ENCODE measurements around the gene NKX6-1.

Gene NKX6-1

DNA sequence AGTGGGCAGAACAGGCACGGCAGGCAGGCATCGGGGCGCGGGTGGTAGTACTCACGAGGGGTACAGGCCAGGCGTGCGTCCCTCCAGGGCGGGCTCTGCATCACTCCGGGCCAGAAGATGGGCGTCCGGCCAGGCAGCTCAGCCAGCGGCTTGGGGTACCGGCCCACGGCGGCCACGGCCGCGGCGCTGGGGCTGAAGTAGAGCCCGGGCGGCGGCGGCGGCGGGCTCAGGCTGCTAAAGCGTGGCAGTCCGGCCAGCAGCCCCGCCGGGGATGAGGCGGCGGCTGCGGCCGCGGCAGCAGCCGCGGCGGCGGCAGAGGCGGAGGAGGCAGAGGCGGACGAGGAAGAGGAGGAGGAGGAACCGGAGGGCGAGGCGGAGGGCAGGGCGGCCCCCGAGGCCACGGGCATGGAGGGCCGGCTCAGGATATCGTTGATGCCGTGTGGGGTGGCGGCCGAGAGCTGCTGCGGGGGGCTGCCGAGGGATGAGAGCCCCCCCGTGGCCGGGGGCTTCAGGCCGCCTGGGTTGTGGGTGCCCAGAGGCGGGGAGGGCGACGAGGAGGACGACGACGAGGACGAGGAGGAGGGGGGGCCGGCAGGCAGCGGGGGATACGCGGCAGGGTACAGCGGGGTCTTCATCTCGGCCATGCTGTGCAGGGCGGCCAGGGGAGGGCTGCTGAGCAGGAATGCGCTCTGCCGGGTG lies 1.4 kb downstream of the NKX6-1 start:
- Histone ChIP-seq H3K27ac (ENCODE audit: low read length) (no peak overlapping the region), H3K9me3 (ENCODE audit: control insufficient read depth, low read depth, low read length) (no peaks in the 10 kb centered on the region), H3K4me3 (ENCODE audit: low read length) (peak overlapping the region; percentile 68), H3K4me1 (ENCODE audit: control insufficient read depth, low read depth, low read length) (peaks cover 44% of the 10 kb centered on the region), H3K36me3 (ENCODE audit: control insufficient read depth, low read depth, low read length) (no peaks in the 10 kb centered on the region), H3K27me3 (ENCODE audit: control insufficient read depth, insufficient read depth, low read length) (peaks cover 98% of the 10 kb centered on the region), H3K9ac (ENCODE audit: low read length) (no peak overlapping the region)

DNA sequence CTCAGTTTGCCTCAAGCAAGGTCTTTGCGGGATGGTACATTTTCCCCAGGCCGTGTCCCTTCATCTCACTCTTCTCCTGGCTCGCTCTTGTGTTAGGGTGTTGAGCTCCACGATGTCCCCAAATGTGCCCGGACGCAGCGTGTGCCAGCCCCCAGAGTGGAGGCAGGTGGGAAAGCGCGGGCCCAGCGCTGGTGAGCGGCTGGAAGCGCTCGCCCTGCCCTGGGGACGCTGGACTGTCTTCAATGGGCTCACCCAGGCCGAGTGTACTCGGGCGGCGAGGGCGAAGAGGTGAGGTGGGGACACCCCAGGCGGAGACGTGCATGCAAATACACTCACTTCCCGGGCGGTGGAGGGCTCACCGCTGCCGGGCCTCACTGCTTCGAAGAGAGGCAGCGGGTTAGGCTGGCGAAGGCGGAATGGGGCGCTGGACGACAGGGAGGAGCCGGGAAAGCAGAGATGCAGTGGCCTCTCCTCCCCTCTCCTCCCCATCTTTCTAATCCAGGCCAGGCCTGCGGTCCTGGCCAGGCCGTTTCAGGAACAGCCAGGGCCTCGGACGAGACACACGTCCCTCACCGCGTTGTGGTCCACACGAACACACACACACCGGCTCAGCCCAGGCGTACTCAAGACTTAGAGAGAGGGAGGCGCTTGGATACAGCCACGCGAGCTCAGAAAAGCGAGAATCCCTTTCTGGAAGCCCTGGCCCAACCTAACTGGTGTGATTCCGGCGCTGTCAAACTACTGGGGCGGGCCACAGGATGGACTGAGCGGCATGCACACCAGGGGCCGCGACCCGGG lies 2.2 kb downstream of the NKX6-1 start:
- no peak overlapping the region for H3K27ac ChIP-seq (ENCODE audit: low read length)
- H3K9me3 ChIP-seq (ENCODE audit: control insufficient read depth, low read depth, low read length): no peaks in the 10 kb centered on the region
- peaks cover 39% of the 10 kb centered on the region for H3K4me1 ChIP-seq (ENCODE audit: control insufficient read depth, low read depth, low read length)
- H3K9ac ChIP-seq (ENCODE audit: low read length): no peak overlapping the region
- H3K27me3 ChIP-seq (ENCODE audit: control insufficient read depth, insufficient read depth, low read length): peaks cover 98% of the 10 kb centered on the region
- no peaks in the 10 kb centered on the region for H3K36me3 ChIP-seq (ENCODE audit: control insufficient read depth, low read depth, low read length)
- H3K4me3 ChIP-seq (ENCODE audit: low read length): peak overlapping the region; percentile 68

DNA sequence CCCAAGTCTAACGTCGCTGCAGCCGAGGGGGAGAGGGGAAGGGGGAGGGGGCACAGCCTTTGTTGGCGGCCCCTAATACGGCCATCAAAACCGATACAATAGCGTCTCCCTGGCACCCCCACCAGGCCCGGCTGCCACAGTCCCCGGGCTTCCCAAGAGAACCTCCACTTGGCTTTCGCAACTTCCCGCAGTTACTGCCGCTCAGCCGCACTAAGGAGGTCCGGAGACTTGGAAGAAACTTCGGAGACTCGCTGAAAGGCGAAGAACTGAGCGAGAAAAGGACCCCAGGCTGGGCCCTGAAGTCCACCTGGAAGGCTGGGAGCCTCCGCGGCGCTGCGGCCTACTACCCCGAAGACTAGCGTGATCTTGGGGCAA lies 2.8 kb downstream of the NKX6-1 start:
- Histone ChIP-seq H3K36me3 (ENCODE audit: control insufficient read depth, low read depth, low read length) (no peaks in the 10 kb centered on the region), H3K9me3 (ENCODE audit: control insufficient read depth, low read depth, low read length) (no peaks in the 10 kb centered on the region), H3K27me3 (ENCODE audit: control insufficient read depth, insufficient read depth, low read length) (peaks cover 98% of the 10 kb centered on the region), H3K4me1 (ENCODE audit: control insufficient read depth, low read depth, low read length) (peaks cover 35% of the 10 kb centered on the region), H3K4me3 (ENCODE audit: low read length) (peak overlapping the region; percentile 68), H3K9ac (ENCODE audit: low read length) (no peak overlapping the region), H3K27ac (ENCODE audit: low read length) (no peak overlapping the region)

DNA sequence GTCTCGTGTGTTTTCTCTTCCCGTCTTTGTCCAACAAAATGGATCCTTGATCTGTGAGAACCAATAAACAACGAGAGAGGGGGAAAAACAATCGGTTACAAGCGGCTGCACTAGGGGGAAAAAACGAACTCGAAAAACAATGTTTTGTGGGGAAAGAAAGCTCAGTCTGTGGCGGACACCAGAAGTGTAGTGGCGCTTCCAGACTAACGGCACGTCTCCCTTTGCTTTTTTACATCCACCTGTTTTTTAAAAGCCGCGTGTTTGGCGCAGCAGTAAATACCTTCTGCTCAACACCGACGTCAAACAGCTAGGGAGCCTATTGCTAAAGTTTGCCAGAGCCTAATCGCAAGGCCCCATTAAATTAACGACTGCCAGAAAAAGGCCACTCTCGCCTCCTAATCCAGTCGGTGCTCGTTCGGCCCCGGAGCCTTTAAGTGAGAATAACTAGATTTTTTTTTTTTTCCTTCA lies 3.3 kb downstream of the NKX6-1 start:
- Histone ChIP-seq H3K4me1 (ENCODE audit: control insufficient read depth, low read depth, low read length) (peaks cover 35% of the 10 kb centered on the region), H3K27me3 (ENCODE audit: control insufficient read depth, insufficient read depth, low read length) (peaks cover 98% of the 10 kb centered on the region), H3K27ac (ENCODE audit: low read length) (no peak overlapping the region), H3K4me3 (ENCODE audit: low read length) (peak overlapping the region; percentile 68), H3K9ac (ENCODE audit: low read length) (no peak overlapping the region), H3K36me3 (ENCODE audit: control insufficient read depth, low read depth, low read length) (no peaks in the 10 kb centered on the region), H3K9me3 (ENCODE audit: control insufficient read depth, low read depth, low read length) (no peaks in the 10 kb centered on the region)

DNA sequence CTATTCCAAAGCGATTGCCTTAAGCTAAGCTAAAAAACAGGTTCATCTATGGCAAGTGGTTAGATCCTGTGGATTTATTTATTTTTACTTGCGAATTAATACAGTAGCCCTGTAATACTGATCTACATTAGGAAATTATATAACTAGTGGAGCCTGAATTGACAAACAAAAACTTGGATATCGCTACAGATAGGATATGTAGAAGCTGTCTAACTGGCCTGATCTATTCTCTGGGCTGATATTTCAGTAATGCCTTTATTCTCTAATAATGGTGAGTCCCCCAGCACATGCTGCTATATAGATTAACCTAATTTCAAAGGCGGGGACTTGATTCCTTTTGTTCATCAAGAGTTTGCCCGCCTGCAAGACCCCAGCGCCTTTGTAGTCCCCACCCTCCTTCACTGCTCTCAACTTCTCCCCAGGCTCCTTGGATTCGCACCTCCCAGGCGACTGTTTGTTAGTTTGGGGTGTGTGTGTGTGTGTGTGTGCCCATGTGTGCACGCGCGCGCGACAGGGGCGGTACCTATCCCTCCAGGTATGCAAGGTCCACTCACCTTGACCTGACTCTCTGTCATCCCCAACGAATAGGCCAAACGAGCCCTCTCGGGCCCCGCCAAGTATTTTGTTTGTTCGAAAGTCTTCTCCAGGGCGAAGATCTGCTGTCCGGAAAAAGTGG lies 3.8 kb downstream of the NKX6-1 start:
- peaks cover 98% of the 10 kb centered on the region for H3K27me3 ChIP-seq (ENCODE audit: control insufficient read depth, insufficient read depth, low read length)
- peak overlapping the region; percentile 68 for H3K4me3 ChIP-seq (ENCODE audit: low read length)
- H3K9ac ChIP-seq (ENCODE audit: low read length): no peak overlapping the region
- H3K36me3 ChIP-seq (ENCODE audit: control insufficient read depth, low read depth, low read length): no peaks in the 10 kb centered on the region
- H3K4me1 ChIP-seq (ENCODE audit: control insufficient read depth, low read depth, low read length): peaks cover 37% of the 10 kb centered on the region
- H3K27ac ChIP-seq (ENCODE audit: low read length): no peak overlapping the region
- no peaks in the 10 kb centered on the region for H3K9me3 ChIP-seq (ENCODE audit: control insufficient read depth, low read depth, low read length)

DNA sequence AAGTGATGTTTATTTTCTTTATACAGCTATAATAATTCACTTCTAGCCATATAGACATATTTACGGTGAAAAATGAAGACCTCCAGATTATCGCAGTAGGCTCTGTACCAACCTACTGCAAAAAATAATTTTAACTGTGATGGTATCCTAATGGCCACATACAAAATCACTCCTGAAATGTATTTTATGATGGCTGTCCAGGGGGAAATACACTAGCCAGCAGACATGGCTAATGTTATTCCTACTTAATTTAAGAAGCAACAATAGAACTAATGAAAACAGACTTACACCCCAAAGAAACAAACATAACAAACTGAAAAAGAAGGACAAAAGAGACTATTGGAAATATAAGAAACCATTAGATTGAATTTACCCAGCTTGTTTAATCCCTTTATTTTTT lies 4.6 kb downstream of the NKX6-1 start:
- no peaks in the 10 kb centered on the region for H3K36me3 ChIP-seq (ENCODE audit: control insufficient read depth, low read depth, low read length)
- H3K27ac ChIP-seq (ENCODE audit: low read length): no peak overlapping the region
- H3K4me1 ChIP-seq (ENCODE audit: control insufficient read depth, low read depth, low read length): peaks cover 31% of the 10 kb centered on the region
- peaks cover 98% of the 10 kb centered on the region for H3K27me3 ChIP-seq (ENCODE audit: control insufficient read depth, insufficient read depth, low read length)
- H3K9me3 ChIP-seq (ENCODE audit: control insufficient read depth, low read depth, low read length): no peaks in the 10 kb centered on the region
- no peak overlapping the region for H3K9ac ChIP-seq (ENCODE audit: low read length)
- no peak overlapping the region for H3K4me3 ChIP-seq (ENCODE audit: low read length)

GRCh38 chr4:84494076-84494475 lies 5.0 kb downstream of the NKX6-1 start:
- Histone ChIP-seq H3K27me3 (ENCODE audit: control insufficient read depth, insufficient read depth, low read length) (peaks cover 100% of the 10 kb centered on the region), H3K4me3 (ENCODE audit: low read length) (peak overlapping the region; percentile 64), H3K9ac (ENCODE audit: low read length) (peak overlapping the region; percentile 13), H3K36me3 (ENCODE audit: control insufficient read depth, low read depth, low read length) (no peaks in the 10 kb centered on the region), H3K9me3 (ENCODE audit: control insufficient read depth, low read depth, low read length) (no peaks in the 10 kb centered on the region), H3K27ac (ENCODE audit: low read length) (no peak overlapping the region), H3K4me1 (ENCODE audit: control insufficient read depth, low read depth, low read length) (peaks cover 31% of the 10 kb centered on the region)

DNA sequence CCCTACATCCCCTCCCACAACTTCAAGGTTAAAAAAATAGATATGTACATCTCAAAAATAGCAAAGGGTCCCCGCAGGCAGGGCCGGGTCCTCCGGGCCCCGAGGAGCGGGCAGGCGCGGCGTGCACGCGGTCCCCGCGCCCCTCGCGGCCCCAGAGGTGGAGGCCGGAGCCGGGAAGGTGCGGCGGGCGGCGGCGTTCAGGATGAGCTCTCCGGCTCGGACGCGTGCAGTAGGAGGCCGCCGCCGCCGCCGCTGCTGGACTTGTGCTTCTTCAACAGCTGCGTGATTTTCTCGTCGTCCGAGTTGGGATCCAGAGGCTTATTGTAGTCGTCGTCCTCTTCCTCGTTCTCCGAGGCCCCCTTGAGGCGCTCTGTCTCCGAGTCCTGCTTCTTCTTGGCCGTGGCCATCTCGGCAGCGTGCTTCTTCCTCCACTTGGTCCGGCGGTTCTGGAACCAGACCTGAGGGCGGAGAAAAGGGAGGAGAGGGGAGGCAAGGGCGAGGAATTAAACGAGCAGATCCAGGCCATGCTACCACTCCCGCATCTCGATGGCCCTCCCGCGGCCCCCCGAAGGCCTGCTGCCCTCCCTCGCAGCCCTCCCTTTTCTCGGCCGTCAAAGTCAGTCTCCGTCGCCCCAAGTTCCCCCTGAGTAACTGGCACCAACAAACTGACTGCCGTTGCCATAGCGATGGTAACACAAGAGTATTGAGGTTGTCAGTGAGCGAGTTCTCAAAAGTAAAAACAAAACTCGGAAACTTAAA lies 5.8 kb downstream of the NKX6-1 start:
- no peaks in the 10 kb centered on the region for H3K9me3 ChIP-seq (ENCODE audit: control insufficient read depth, low read depth, low read length)
- H3K27ac ChIP-seq (ENCODE audit: low read length): no peak overlapping the region
- no peaks in the 10 kb centered on the region for H3K36me3 ChIP-seq (ENCODE audit: control insufficient read depth, low read depth, low read length)
- H3K9ac ChIP-seq (ENCODE audit: low read length): peak overlapping the region; percentile 13
- H3K27me3 ChIP-seq (ENCODE audit: control insufficient read depth, insufficient read depth, low read length): peaks cover 100% of the 10 kb centered on the region
- peaks cover 31% of the 10 kb centered on the region for H3K4me1 ChIP-seq (ENCODE audit: control insufficient read depth, low read depth, low read length)
- H3K4me3 ChIP-seq (ENCODE audit: low read length): peak overlapping the region; percentile 64

DNA sequence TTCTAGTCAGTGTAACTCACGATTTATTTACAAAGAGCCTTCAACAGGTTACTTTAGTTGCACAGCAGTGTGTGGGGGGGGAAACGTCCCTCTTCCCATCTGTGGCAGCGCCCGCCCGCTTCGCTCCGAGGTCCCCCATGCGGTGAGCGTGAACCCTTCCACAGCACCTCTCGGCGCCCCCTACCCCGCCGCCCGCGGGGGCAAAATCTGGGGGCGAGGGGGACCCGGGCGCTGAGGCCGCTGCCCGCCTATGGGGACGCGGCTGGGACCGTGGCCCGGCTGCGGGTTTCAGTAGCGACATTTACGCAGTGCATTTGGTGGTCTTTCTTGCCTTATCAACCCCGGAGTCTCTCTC lies 6.4 kb downstream of the NKX6-1 start:
- Histone ChIP-seq H3K27me3 (ENCODE audit: control insufficient read depth, insufficient read depth, low read length) (peaks cover 100% of the 10 kb centered on the region), H3K27ac (ENCODE audit: low read length) (no peak overlapping the region), H3K9me3 (ENCODE audit: control insufficient read depth, low read depth, low read length) (no peaks in the 10 kb centered on the region), H3K9ac (ENCODE audit: low read length) (no peak overlapping the region), H3K36me3 (ENCODE audit: control insufficient read depth, low read depth, low read length) (no peaks in the 10 kb centered on the region), H3K4me1 (ENCODE audit: control insufficient read depth, low read depth, low read length) (peaks cover 31% of the 10 kb centered on the region), H3K4me3 (ENCODE audit: low read length) (peak overlapping the region; percentile 64)

DNA sequence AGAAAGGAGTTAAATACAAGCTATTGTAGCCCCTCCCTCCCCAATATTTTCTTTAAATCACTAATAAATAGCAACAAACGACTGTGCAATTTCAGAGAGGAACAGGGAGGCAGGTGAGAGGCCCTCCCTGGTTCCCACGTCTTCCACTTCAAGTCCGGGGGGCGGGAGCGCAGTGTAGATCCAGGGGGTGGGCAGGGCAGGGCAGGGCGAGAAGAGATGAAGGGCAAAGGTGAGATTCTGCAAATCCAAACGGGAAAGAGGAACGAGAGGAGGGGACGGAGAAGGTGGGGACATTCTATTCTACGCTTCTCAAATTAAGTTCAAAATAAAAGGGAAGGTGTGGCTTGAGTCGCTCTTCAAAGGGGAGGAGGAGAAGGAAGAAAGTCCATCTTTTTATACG lies 6.8 kb downstream of the NKX6-1 start:
- peaks cover 100% of the 10 kb centered on the region for H3K27me3 ChIP-seq (ENCODE audit: control insufficient read depth, insufficient read depth, low read length)

GRCh38 chr4:84491481-84491880 lies 7.6 kb downstream of the NKX6-1 start:
- H3K36me3 ChIP-seq (ENCODE audit: control insufficient read depth, low read depth, low read length): no peaks in the 10 kb centered on the region
- no peak overlapping the region for H3K27ac ChIP-seq (ENCODE audit: low read length)
- no peak overlapping the region for H3K4me3 ChIP-seq (ENCODE audit: low read length)
- peaks cover 100% of the 10 kb centered on the region for H3K27me3 ChIP-seq (ENCODE audit: control insufficient read depth, insufficient read depth, low read length)
- H3K9me3 ChIP-seq (ENCODE audit: control insufficient read depth, low read depth, low read length): no peaks in the 10 kb centered on the region
- no peak overlapping the region for H3K9ac ChIP-seq (ENCODE audit: low read length)
- peaks cover 22% of the 10 kb centered on the region for H3K4me1 ChIP-seq (ENCODE audit: control insufficient read depth, low read depth, low read length)

More for the DNA sequence above, 6.8 kb downstream of the NKX6-1 start:
- Histone ChIP-seq H3K9ac (ENCODE audit: low read length) (no peak overlapping the region), H3K9me3 (ENCODE audit: control insufficient read depth, low read depth, low read length) (no peaks in the 10 kb centered on the region), H3K4me1 (ENCODE audit: control insufficient read depth, low read depth, low read length) (peaks cover 30% of the 10 kb centered on the region), H3K4me3 (ENCODE audit: low read length) (peak overlapping the region; percentile 64), H3K27ac (ENCODE audit: low read length) (no peak overlapping the region), H3K36me3 (ENCODE audit: control insufficient read depth, low read depth, low read length) (no peaks in the 10 kb centered on the region)
